ENCODE data around the gene GNA15.

- TF ChIP-seq POLR2AphosphoS5 (IDR thresholded peaks at IDR 0.05; ENCODE audit: low read depth) = peak; percentile 17; the same call in 1 of the 2 replicates
- TF ChIP-seq CTCF (IDR thresholded peaks at IDR 0.05; ENCODE audit: insufficient read depth, low read length) = no peak
These were observed 63.3 kb downstream of the GNA15 start for GRCh38 chr19:3198901-3199700.

Measured in HL-60 (cell line).